ENCODE results near the gene EYS.

EYS gene

GRCh38 chr6:64848467-64848866, 858.6 kb downstream of the EYS start:
- DNase-seq = no peak

- peak in 5 of 58 donors; percentile 1 to 4 (median 1) for DNase-seq
Observed at GRCh38 chr6:64847396-64847795, 859.6 kb downstream of the EYS start.

GRCh38 chr6:64838726-64839125, 868.3 kb downstream of the EYS start:
- no peak for DNase-seq

GRCh38 chr6:64831680-64832079, 875.3 kb downstream of the EYS start:
- no peak for DNase-seq

- DNase-seq = no peak
Observed at GRCh38 chr6:64817525-64817924, 889.5 kb downstream of the EYS start.

- DNase-seq = no peak
Observed at GRCh38 chr6:64815718-64816117, 891.3 kb downstream of the EYS start.

- no peak for DNase-seq
Observed at GRCh38 chr6:64812138-64812537, 894.9 kb downstream of the EYS start.

GRCh38 chr6:64811119-64811518, 895.9 kb downstream of the EYS start:
- no peak for DNase-seq

- DNase-seq = no peak
Observed at GRCh38 chr6:64807785-64808184, 899.2 kb downstream of the EYS start.

GRCh38 chr6:64803470-64804166, 903.4 kb downstream of the EYS start:
- no peak for DNase-seq

- DNase-seq = no peak
Observed at GRCh38 chr6:64792534-64792933, 914.5 kb downstream of the EYS start.

GRCh38 chr6:64789476-64789875, 917.5 kb downstream of the EYS start:
- no peak for DNase-seq

GRCh38 chr6:64786736-64787135, 920.3 kb downstream of the EYS start:
- DNase-seq = no peak

GRCh38 chr6:64782877-64783276, 924.1 kb downstream of the EYS start:
- DNase-seq = no peak

GRCh38 chr6:64777941-64778785, 928.9 kb downstream of the EYS start:
- DNase-seq = no peak

GRCh38 chr6:64776359-64776758, 930.7 kb downstream of the EYS start:
- no peak for DNase-seq

GRCh38 chr6:64774881-64775280, 932.1 kb downstream of the EYS start:
- no peak for DNase-seq

- DNase-seq = no peak
Observed at GRCh38 chr6:64750910-64751309, 956.1 kb downstream of the EYS start.

GRCh38 chr6:64737418-64737817, 969.6 kb downstream of the EYS start:
- no peak for DNase-seq

- DNase-seq = no peak
Observed at GRCh38 chr6:64736421-64736950, 970.5 kb downstream of the EYS start.

GRCh38 chr6:64733433-64733832, 973.6 kb downstream of the EYS start:
- no peak for DNase-seq

GRCh38 chr6:64732888-64733287, 974.1 kb downstream of the EYS start:
- no peak for DNase-seq

- no peak for DNase-seq
Observed at GRCh38 chr6:64729522-64729921, 977.5 kb downstream of the EYS start.

All from anterior cingulate cortex (tissue), 58 donors.